Loucy (cell line): ENCODE data around the gene ZNF750.

Experiments
- H2AFZ ChIP-seq: fragments of 200-600 bp; sonication (generic); 2 replicates; pipeline ENCODE4 v1.6.0; 2016; ENCODE audit warnings: antibody characterized with exemption, mild to moderate bottlenecking, low read length, moderate library complexity
- H3F3A ChIP-seq: fragments of 200-600 bp; 2 replicates; pipeline ENCODE4 v1.6.0; 2016; ENCODE audit warnings: antibody characterized with exemption, low read depth, mild to moderate bottlenecking
- H3K27me3 ChIP-seq: fragments of 200-600 bp; sonication (generic); 2 replicates; pipeline ENCODE4 v1.6.1; 2014; ENCODE audit warnings: low read length, mild to moderate bottlenecking; ENCODE audit not compliant: insufficient read depth, poor library complexity, severe bottlenecking
- H3K36me3 ChIP-seq: fragments of 200-600 bp; sonication (generic); 2 replicates; pipeline ENCODE4 v1.6.1; 2016; ENCODE audit warnings: low read length; ENCODE audit not compliant: insufficient read depth
- H3K4me1 ChIP-seq: fragments of 200-600 bp; sonication (generic); 2 replicates; pipeline ENCODE4 v1.5.1; 2014; ENCODE audit warnings: low read length, mild to moderate bottlenecking; ENCODE audit not compliant: insufficient read depth, poor library complexity, severe bottlenecking
- H3K4me2 ChIP-seq: fragments of 200-600 bp; sonication (generic); 2 replicates; pipeline ENCODE4 v1.6.0; 2014; ENCODE audit warnings: antibody characterized with exemption, low read length, low read depth, mild to moderate bottlenecking; ENCODE audit not compliant: poor library complexity, severe bottlenecking
- H3K4me3 ChIP-seq: fragments of 200-600 bp; sonication (generic); 2 replicates; pipeline ENCODE4 v1.5.1; 2014; ENCODE audit warnings: low read length, mild to moderate bottlenecking, mixed read lengths; ENCODE audit not compliant: poor library complexity, severe bottlenecking
- H3K79me2 ChIP-seq: fragments of 200-600 bp; sonication (generic); 2 replicates; pipeline ENCODE4 v1.6.1; 2014; ENCODE audit warnings: low read length; ENCODE audit not compliant: insufficient read depth
- H3K9ac ChIP-seq: fragments of 200-600 bp; sonication (generic); 2 replicates; pipeline ENCODE4 v1.6.0; 2014; ENCODE audit warnings: mild to moderate bottlenecking, low read depth, low read length, moderate library complexity; ENCODE audit not compliant: poor library complexity, severe bottlenecking
- H3K9me2 ChIP-seq: fragments of 200-600 bp; sonication (generic); replicated peaks from 2 replicates; pipeline ENCODE4 v1.6.1; 2016; ENCODE audit warnings: low read depth, low read length, mixed read lengths
- H3K9me3 ChIP-seq: fragments of 200-600 bp; sonication (generic); 2 replicates; pipeline ENCODE4 v1.6.1; 2014; ENCODE audit warnings: mild to moderate bottlenecking, antibody characterized with exemption, low read length, low read depth; ENCODE audit not compliant: insufficient read depth
- H4K20me1 ChIP-seq: fragments of 200-600 bp; sonication (generic); 2 replicates; pipeline ENCODE4 v1.6.0; 2014; ENCODE audit warnings: antibody characterized with exemption, low read length, mild to moderate bottlenecking; ENCODE audit not compliant: insufficient read depth, poor library complexity, severe bottlenecking
- CTCF ChIP-seq: fragments of 200-600 bp; sonication (generic); conservative IDR thresholded peaks from 2 replicates; pipeline ENCODE4 v1.5.1; 2014; ENCODE audit warnings: mild to moderate bottlenecking, antibody characterized with exemption, low read length
- EZH2phosphoT487 ChIP-seq: fragments of 200-600 bp; IDR thresholded peaks from 2 replicates; pipeline ENCODE4 v1.6.1; 2018; ENCODE audit warnings: antibody characterized with exemption, mild to moderate bottlenecking, moderate library complexity, borderline replicate concordance

The ZNF750 gene

GRCh38 chr17:82832881-82833475 lies 6.8 kb downstream of the ZNF750 start:
- H3K27me3 ChIP-seq, result no peaks in the 10 kb centered on the region
- no peak overlapping the region for H3K4me2 ChIP-seq
- peaks cover 45% of the 10 kb centered on the region; the same call in 1 of the 2 replicates for H3K36me3 ChIP-seq
- no peak overlapping the region for H3K4me3 ChIP-seq
- H2AFZ ChIP-seq, result no peak overlapping the region
- no peaks in the 10 kb centered on the region for H3K9me2 ChIP-seq
- H3K9me3 ChIP-seq, result no peaks in the 10 kb centered on the region
- H3K79me2 ChIP-seq, result peaks cover 10% of the 10 kb centered on the region; the same call in 1 of the 2 replicates
- H3F3A ChIP-seq, result no peaks in the 10 kb centered on the region
- H3K4me1 ChIP-seq, result no peaks in the 10 kb centered on the region
- H3K9ac ChIP-seq, result no peak overlapping the region
- H4K20me1 ChIP-seq, result no peaks in the 10 kb centered on the region
- no peak for TF ChIP-seq CTCF
- TF ChIP-seq EZH2phosphoT487, result no peak

GRCh38 chr17:82832411-82832810 lies 7.4 kb downstream of the ZNF750 start:
- no peak overlapping the region for H3K4me2 ChIP-seq
- H3K4me3 ChIP-seq, result no peak overlapping the region
- no peak overlapping the region for H2AFZ ChIP-seq
- H3K79me2 ChIP-seq, result peaks cover 10% of the 10 kb centered on the region; the same call in 1 of the 2 replicates
- H3K9me2 ChIP-seq, result no peaks in the 10 kb centered on the region
- H3F3A ChIP-seq, result no peaks in the 10 kb centered on the region
- no peaks in the 10 kb centered on the region for H3K27me3 ChIP-seq
- no peaks in the 10 kb centered on the region for H4K20me1 ChIP-seq
- no peak overlapping the region for H3K9ac ChIP-seq
- peaks cover 45% of the 10 kb centered on the region; the same call in 1 of the 2 replicates for H3K36me3 ChIP-seq
- no peak for TF ChIP-seq CTCF
- no peak for TF ChIP-seq EZH2phosphoT487
- H3K4me1 ChIP-seq, result no peaks in the 10 kb centered on the region
- no peaks in the 10 kb centered on the region for H3K9me3 ChIP-seq

GRCh38 chr17:82831818-82832200 lies 8.0 kb downstream of the ZNF750 start:
- TF ChIP-seq CTCF (no peak), EZH2phosphoT487 (no peak)
- Histone ChIP-seq H2AFZ (no peak overlapping the region), H3K4me3 (no peak overlapping the region), H3F3A (no peaks in the 10 kb centered on the region), H3K4me2 (no peak overlapping the region), H3K9me3 (no peaks in the 10 kb centered on the region), H3K9ac (no peak overlapping the region), H3K79me2 (peaks cover 10% of the 10 kb centered on the region; the same call in 1 of the 2 replicates), H4K20me1 (no peaks in the 10 kb centered on the region), H3K27me3 (no peaks in the 10 kb centered on the region), H3K36me3 (peaks cover 48% of the 10 kb centered on the region; the same call in 1 of the 2 replicates), H3K9me2 (no peaks in the 10 kb centered on the region), H3K4me1 (no peaks in the 10 kb centered on the region)
